ENCODE results near the gene PDCD2L.

DNA sequence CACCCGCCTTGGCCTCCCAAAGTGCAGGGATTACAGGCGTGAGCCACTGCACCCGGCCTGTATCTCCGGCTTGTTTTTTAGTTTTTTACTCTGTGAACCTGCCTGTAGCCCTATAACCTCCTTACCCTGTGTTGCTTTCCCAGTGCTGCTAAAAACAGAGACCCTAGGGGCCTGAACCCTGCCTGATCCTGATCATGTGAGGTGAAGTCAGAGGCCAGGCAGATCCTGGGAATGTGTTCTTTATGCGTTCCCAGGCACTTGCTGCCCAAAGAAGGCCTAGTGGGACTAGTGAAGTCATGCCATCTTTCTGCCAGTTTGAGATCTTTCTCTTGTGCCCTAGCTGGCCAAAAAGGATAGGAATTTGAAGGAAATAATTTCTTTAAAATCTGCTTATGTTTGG is 28.6 kb downstream of the PDCD2L start:
- TF ChIP-seq, protein P1, sequence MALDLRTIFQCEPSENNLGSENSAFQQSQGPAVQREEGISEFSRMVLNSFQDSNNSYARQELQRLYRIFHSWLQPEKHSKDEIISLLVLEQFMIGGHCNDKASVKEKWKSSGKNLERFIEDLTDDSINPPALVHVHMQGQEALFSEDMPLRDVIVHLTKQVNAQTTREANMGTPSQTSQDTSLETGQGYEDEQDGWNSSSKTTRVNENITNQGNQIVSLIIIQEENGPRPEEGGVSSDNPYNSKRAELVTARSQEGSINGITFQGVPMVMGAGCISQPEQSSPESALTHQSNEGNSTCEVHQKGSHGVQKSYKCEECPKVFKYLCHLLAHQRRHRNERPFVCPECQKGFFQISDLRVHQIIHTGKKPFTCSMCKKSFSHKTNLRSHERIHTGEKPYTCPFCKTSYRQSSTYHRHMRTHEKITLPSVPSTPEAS (tag by site-specific recombination; IDR thresholded peaks at IDR 0.05): no peak
- TF ChIP-seq, protein P2, sequence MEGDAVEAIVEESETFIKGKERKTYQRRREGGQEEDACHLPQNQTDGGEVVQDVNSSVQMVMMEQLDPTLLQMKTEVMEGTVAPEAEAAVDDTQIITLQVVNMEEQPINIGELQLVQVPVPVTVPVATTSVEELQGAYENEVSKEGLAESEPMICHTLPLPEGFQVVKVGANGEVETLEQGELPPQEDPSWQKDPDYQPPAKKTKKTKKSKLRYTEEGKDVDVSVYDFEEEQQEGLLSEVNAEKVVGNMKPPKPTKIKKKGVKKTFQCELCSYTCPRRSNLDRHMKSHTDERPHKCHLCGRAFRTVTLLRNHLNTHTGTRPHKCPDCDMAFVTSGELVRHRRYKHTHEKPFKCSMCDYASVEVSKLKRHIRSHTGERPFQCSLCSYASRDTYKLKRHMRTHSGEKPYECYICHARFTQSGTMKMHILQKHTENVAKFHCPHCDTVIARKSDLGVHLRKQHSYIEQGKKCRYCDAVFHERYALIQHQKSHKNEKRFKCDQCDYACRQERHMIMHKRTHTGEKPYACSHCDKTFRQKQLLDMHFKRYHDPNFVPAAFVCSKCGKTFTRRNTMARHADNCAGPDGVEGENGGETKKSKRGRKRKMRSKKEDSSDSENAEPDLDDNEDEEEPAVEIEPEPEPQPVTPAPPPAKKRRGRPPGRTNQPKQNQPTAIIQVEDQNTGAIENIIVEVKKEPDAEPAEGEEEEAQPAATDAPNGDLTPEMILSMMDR (tag by site-specific recombination; IDR thresholded peaks at IDR 0.05): no peak
